ENCODE results near the gene INSYN2B. TPM values are rescaled to one million over a fixed set of nuclear protein-coding genes. Genes with fewer than 3 reads are reported as not detected.

The INSYN2B gene
- total RNA-seq, 1 donor from 2014 or later, result 0.17 TPM

GRCh38 chr5:169988947-169989346 lies 8.7 kb upstream of the INSYN2B start:
- Histone ChIP-seq H3K4me3 (ENCODE audit: low read depth, low read length) (no peak overlapping the region), H3K36me3 (ENCODE audit: control insufficient read depth, insufficient read depth, low read length) (no peaks in the 10 kb centered on the region), H3K27me3 (ENCODE audit: control insufficient read depth, insufficient read depth, low read length) (no peaks in the 10 kb centered on the region)
- DNase-seq (ENCODE audit: low read depth), result no peak
- TF ChIP-seq CTCF (IDR thresholded peaks at IDR 0.05; ENCODE audit: insufficient read depth, low read length, poor library complexity, severe bottlenecking), result no peak

- Histone ChIP-seq H3K27me3 (ENCODE audit: control insufficient read depth, insufficient read depth, low read length) (no peaks in the 10 kb centered on the region), H3K4me3 (ENCODE audit: low read depth, low read length) (no peak overlapping the region), H3K36me3 (ENCODE audit: control insufficient read depth, insufficient read depth, low read length) (no peaks in the 10 kb centered on the region)
- no peak for TF ChIP-seq CTCF (IDR thresholded peaks at IDR 0.05; ENCODE audit: insufficient read depth, low read length, poor library complexity, severe bottlenecking)
- DNase-seq (ENCODE audit: low read depth), result no peak
These were observed 7.9 kb upstream of the INSYN2B start for GRCh38 chr5:169988206-169988605.

GRCh38 chr5:169979871-169980270 lies 424 bp downstream of the INSYN2B start:
- Histone ChIP-seq H3K4me3 (ENCODE audit: low read depth, low read length) (peak overlapping the region; percentile 44), H3K36me3 (ENCODE audit: control insufficient read depth, insufficient read depth, low read length) (no peaks in the 10 kb centered on the region), H3K27me3 (ENCODE audit: control insufficient read depth, insufficient read depth, low read length) (no peaks in the 10 kb centered on the region)
- no peak for DNase-seq (ENCODE audit: low read depth)
- no peak for TF ChIP-seq CTCF (IDR thresholded peaks at IDR 0.05; ENCODE audit: insufficient read depth, low read length, poor library complexity, severe bottlenecking)

GRCh38 chr5:169978714-169979113 lies 1.6 kb downstream of the INSYN2B start:
- Histone ChIP-seq H3K36me3 (ENCODE audit: control insufficient read depth, insufficient read depth, low read length) (no peaks in the 10 kb centered on the region), H3K27me3 (ENCODE audit: control insufficient read depth, insufficient read depth, low read length) (no peaks in the 10 kb centered on the region), H3K4me3 (ENCODE audit: low read depth, low read length) (peak overlapping the region; percentile 20)
- TF ChIP-seq CTCF (IDR thresholded peaks at IDR 0.05; ENCODE audit: insufficient read depth, low read length, poor library complexity, severe bottlenecking), result no peak
- DNase-seq (ENCODE audit: low read depth), result no peak

- DNase-seq (ENCODE audit: low read depth), result no peak
- no peak overlapping the region for H3K4me3 ChIP-seq (ENCODE audit: low read depth, low read length)
- TF ChIP-seq CTCF (IDR thresholded peaks at IDR 0.05; ENCODE audit: insufficient read depth, low read length, poor library complexity, severe bottlenecking), result no peak
These were observed 6.0 kb downstream of the INSYN2B start for GRCh38 chr5:169974121-169974770.

GRCh38 chr5:169973056-169973455 lies 7.2 kb downstream of the INSYN2B start:
- H3K27me3 ChIP-seq (ENCODE audit: control insufficient read depth, insufficient read depth, low read length), result no peaks in the 10 kb centered on the region
- H3K4me3 ChIP-seq (ENCODE audit: low read depth, low read length), result no peak overlapping the region
- DNase-seq (ENCODE audit: low read depth), result no peak
- no peaks in the 10 kb centered on the region for H3K36me3 ChIP-seq (ENCODE audit: control insufficient read depth, insufficient read depth, low read length)
- TF ChIP-seq CTCF (IDR thresholded peaks at IDR 0.05; ENCODE audit: insufficient read depth, low read length, poor library complexity, severe bottlenecking), result no peak

More at GRCh38 chr5:169974121-169974770, 6.0 kb downstream of the INSYN2B start:
- no peaks in the 10 kb centered on the region for H3K36me3 ChIP-seq (ENCODE audit: control insufficient read depth, insufficient read depth, low read length)
- no peaks in the 10 kb centered on the region for H3K27me3 ChIP-seq (ENCODE audit: control insufficient read depth, insufficient read depth, low read length)
